SKM-1 (cell line): ENCODE measurements around the gene STOML2.

Source experiments
- DNase-seq: peaks from one replicate; lab custom pipeline; 2025; ENCODE audit not compliant: unreplicated experiment; lab: John Stamatoyannopoulos, UW

STOML2 gene

DNA sequence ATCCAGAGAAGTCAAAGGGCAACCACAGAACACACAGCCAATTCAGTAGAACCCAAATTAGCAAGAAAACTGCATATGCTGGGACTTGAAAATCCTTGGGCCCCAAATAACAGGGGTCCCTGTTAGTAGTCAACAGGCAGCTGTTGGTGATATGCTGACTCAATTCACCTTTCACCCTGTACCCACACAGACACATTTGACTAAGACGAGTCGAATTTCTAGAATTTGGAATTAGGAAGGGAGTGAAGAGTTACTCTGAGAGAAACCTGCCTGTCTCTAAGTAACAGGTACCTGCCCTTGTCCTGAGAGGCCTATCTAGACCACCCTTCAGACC lies 29.7 kb downstream of the STOML2 start:
- DNase-seq = no peak

DNA sequence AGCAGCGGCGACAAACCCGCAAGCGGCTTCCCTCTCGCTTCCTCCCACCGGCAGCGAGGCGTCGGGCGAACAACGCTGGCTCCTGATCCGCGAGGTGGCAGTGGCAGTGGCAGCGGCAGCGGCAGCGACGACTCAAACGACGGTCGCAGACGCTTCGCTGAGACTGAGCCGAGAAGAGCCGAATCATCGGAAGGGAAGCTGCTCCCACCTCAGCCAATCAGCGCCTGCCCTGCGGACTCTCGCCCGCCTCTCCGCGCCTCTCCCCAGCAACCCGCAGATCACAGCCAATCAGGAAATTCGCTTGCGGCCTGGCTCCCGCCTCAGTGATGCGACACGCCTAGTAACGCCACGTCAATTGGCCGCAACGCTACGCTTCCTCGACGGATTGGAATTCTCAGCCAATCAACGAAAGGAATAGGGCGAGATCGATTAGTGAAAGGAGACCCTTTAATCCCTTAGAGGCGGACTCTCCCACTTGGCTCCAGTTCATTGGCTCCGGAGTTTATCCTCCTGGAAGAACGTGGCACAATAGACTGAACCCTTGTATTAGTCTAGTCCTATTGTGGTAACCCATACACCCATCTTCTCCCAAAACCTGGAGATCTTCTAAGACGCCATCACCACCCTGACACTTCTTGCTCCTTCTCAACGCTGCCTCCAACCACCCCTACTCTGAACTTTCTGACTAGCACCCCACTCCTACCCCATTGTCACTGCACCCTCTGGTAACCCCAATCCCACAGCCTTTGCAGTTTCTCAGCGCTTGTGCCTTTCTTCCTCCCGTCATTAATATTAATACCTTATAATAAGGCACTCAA lies 30.3 kb downstream of the STOML2 start, which contains the start of gene VCP:
Gene VCP (minus strand): TSS at position 165 of the 818 bp plus-strand sequence. CDS start 272 bp downstream, outside the sequence.
- DNase-seq = peak; percentile 97

DNA sequence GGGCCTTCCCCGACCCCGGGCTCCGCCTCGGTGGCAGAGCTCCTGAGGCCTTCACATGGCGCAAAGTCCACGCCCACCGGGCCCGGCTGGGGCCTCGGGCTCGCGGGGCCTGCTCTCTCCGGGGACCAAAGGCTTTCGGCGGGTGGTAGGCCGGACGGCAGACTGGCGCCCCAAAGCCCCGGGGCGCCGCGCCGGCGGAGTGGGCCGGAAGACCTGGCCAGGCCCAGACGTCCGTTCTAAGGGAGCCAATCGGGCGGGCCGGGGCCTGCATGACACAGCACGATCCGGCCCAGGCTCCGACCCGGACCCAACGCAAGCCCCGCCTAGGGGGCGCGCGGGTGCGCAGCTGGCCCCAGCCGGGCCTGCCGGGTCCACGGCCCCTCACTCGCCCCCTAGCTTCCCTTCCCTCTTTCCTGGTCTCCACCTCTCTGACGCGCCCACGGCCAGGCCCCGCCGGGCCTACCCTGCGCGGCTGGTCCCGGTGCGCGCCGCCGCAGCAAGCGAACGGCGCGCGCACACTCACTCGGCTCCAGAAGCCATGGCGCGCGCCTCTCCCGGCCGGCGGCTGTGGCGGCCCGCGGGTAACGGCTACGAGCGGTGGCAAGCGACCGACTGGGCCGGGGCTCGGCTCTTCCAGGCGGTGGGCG lies 31.0 kb downstream of the STOML2 start:
- DNase-seq = peak; percentile 72

DNA sequence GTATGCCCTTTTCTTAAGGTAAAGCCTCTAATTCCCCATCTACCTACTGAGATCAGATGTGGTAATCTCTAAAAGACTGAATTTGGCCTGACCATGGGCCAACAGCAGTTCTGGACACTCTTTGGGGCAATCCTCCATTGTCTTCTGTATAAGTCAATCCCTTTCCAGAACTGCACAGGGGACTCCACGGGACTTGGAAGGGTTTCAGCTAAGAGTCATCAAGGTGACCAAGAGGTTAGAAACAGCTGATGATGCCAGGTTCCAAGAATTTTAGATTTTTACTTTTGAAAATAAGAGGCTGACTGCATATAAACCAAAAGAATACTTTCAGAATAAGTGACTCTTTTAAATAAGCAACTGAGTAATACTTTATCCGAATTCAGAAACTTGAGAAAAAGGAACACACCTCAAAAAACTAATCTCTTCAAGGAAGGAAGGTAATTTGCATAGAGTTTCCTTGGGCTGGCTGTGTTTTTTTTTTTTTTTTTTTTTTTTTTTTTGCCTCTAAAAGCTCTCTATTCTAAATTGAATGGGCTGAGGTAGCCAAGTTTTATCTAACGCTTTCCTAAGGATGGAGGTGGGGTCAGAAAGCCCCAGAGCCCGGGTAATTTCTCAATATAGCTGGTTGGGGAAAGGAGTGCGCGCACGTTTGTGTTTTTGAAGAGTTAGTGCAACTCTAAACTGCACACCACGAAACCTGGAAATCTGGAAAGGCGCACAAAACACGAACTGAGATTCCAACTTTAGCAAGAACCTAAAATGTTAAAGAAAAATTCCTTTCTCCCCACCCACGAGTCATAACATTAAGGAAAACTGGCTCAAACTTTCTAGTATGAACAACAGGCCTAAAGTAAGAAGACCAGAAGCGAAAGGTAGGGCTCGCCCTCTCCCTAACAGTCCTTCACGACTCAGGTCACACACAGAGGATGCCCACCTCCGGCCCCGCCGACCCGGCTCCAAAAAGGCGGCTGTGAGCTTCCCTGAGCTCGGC lies 31.8 kb downstream of the STOML2 start:
- no peak for DNase-seq

DNA sequence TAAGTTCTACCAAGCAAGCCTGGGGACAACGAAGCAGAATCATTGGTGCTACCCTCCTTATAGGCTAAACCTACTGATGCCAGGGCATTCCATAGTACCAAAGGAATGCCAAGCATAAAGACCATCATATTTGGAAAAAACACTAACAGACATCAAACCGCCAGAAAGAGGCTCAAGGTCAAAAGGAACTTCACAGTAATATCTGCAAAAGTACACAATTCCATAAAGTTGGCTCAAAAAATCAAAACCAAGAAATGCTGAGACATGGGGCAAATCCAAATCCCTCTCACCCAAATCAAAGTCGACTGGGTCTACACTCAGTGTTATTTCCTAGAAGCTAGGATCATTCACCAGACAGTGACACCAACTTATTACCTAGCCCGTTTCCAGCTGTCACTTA lies 33.9 kb downstream of the STOML2 start:
- no peak for DNase-seq

DNA sequence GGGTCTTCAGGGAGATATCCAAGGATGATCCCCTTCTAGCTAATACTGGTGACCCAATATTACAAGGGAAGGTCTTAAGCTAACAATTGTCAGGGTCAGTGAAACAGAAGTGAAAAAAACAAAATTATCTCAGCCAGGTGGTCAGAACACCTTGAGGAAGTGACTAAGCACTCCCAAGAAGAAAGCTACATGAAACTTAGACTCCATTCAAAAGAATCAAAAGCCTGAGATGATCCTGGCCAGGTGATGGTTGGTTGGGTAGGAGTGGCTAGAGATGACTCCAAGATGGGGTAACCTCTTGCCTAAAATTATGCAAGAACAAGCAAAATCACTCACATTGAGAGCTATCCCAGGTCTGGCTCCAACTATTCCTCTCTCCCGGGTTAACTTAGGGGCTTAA lies 35.9 kb downstream of the STOML2 start:
- DNase-seq = no peak

DNA sequence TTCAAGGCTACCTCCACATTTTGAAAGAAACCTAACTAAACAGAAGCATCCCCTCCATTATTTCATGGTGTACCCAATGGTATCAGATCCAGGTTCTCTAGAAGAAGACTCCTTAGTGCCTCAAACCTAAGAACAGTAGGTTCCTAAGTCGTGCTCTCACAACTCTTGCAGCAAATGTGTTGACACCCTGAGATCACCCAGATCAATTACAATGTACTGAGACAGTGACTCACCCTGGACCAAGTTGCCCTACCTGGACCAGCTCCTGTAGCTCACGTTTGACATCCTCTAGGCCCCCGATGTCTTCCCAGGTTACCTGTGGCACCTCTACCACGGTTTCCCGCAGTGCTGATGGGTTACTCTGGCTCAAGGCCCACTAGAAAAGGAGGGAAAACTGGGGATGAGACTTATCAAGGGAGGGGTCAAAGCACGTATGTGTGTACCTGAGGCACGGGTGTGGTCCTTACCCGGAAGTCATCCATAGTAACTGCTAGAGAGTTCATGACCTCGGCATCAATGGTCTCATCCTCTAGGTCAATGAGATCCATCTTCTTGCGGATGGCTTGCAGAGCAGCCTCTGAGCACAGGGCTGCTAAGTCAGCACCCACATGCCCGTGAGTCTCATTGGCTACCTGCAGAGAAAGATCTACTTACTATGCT lies 42.3 kb downstream of the STOML2 start:
- no peak for DNase-seq

DNA sequence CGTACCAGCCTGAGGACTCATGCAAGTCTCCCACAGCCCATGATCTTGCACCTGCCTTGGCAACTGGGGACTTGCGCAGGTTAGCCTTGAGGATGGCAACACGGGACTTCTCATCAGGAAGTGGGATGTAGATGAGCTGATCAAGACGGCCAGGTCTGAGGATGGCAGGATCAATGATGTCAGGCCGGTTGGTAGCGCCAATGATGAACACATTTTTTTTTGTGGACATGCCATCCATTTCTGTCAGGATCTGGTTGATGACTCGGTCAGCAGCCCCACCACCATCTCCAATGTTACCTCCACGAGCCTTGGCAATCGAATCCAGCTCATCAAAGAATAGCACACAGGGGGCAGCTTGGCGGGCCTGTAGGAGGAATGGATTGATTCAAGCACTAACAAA lies 43.5 kb downstream of the STOML2 start:
- no peak for DNase-seq

DNA sequence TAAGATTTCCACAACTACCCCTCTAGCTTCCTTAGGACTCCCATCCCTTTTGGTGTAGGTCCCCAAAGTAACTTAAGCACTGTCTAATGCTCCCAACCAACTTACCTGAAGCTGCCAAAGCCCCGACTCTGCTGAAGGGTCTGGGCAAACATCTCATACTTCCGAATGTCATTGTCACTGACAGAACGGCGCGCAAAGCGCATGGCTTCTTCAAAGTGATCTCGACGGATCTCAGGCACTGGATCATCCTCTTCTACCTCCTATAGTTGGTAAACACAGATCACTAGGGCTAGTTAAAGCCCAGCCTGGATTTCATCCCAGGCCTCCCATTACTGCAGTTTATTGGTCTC lies 45.7 kb downstream of the STOML2 start:
- DNase-seq = no peak

DNA sequence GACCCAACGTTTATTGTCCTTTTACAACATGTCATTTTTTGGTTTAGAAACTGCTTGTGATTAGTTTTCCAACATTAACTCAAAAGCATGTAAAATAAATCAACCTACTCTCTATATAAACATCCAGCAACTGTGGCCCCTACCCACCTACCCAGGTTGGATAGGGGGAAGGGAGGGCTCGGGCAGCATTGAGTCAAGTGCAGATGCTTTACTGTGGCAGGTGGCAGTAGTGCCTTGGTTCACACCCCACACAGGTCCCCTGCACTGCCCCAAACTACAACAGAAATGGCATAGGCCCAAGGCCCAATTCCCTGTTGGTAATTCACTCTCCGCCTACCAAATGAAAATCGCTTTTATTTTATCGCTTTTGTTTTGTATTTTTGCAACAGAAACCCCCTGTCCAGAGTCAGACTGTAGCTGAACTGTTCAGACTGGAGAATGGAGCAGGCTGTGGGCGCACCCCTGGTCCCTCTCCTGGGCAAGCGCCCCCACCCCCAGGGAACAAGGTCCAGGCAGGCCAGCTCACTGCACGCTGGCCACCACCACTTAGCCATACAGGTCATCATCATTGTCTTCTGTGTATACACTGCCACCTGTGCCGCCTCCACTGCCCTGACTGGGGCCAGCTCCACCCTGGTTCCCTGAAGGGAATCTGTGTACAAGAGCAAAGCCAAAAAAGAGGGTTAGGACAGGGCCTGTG lies 46.2 kb downstream of the STOML2 start:
- DNase-seq = no peak

DNA sequence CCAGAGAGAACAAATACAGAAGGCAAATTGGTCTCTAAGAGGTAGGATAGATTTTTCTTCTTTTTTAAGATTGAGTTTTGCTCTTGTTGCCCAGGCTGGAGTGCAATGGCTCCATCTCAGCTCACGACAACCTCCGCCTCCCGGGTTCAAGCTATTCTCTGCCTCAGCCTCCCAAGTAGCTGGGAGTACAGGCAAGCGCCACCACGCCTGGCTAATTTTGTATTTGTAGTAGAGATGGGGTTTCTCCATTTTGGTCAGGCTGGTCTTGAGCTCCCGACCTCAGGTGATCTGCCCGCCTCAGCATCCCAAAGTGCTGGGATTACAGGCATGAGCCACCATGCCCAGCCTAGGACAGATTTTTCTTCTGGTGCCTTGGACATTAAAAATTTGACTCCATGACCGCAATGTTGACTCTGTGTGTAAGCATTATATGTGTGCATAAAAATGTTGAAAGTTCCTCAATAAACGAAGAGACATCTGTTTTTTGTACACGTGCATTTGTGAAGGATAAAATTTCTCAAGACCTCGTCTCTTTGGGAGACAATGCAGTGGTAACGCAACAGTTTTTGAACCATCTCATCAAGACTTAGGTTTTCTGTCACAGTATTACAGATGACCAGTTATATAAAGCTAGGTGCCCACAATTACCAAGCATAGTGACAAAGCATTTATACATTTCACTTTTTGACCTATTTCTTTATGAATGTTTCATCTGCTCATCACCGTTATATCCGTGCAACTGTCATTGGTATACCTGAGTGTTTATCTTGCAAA lies 47.9 kb downstream of the STOML2 start:
- DNase-seq = no peak

DNA sequence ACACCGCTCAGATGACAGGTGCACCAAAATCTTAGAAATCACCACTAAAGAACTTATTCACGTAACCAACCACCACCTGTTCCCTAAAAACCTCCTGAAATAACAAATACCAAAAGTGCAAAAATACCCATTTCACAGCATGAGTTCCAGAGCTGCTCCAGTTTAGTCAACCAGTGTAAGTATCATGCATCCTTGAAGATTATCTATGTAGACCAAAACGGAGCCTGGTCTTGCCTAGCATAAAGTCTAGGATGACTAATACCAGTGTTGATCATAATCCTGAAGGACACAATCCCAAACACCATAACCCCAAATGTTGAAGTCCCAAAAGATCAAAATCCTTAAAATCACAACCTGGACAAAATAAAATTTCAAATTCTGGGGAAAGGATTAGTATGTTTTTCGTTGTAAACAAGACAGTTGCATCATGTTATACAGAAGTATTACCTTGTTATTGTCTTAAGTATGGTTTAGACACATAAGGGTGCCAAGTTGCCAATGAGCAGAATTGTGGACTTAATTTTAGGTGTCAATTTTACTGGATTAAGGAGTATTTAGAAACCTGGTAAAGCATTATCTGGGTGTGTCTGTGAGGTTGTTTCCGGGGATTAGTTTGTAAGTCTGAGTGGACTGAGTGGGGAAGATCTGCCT lies 48.6 kb downstream of the STOML2 start:
- no peak for DNase-seq

DNA sequence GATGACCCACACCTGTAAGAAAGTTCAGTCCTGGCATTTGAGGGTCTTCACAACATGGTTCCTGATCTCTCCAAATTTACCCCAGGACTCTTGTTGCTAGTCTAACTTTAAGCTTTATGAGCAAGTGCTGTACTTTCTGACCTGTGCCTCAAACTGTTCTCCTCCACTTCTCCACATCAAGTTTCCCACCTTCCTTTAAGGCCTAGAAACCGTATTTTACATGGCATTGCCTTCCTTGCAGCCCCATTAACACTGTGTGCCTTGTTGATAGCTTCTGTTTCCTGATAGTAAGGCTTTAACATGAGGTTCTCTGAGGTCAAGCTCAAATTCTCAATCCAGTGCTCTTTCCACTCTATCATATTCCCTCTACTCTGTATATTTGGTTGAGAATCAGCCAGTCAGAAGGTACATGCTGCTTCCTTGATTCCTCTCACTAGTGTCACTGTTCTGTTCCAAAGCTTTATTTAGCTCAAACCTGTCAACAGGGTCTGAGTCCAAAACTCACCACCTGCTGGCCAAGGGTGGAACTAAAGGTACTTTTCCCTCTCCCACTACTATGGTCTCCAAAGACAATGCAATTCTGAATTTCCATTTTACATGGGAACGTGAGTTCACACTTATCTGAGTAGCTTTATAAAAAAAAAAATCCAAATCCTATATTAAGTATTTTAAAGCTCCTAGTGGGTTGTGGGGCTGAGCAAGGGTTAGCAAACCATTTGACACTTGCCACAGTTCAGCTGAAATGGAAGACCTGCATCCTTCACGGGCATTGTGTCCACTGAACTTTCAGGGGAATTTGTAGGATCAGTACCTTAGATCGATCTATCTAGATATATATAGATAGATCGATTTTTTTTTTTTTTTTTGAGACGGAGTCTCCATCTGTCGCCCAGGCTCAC lies 51.6 kb downstream of the STOML2 start:
- peak; percentile 24 for DNase-seq
